H9 (cell line): ENCODE results near the gene AKAP12. TPM values are rescaled to one million over a fixed set of nuclear protein-coding genes. Genes with fewer than 3 reads are reported as not detected.

ENCODE experiments used
- DNase-seq: peaks from one replicate; pipeline ENCODE4 v3.0.0-alpha.2; 2017
- H2AFZ ChIP-seq: one replicate; pipeline ENCODE4 v1.6.1; 2013; ENCODE audit warnings: mild to moderate bottlenecking, low read length, control low read depth, moderate library complexity
- H2AK5ac ChIP-seq: 2 replicates; pipeline ENCODE4 v1.6.1; 2013; ENCODE audit warnings: low read length, control low read depth, mixed read lengths; ENCODE audit not compliant: insufficient read length
- H2BK120ac ChIP-seq: one replicate; pipeline ENCODE4 v1.6.1; 2013; ENCODE audit warnings: low read depth, mild to moderate bottlenecking, low read length, control low read depth, inconsistent platforms; ENCODE audit not compliant: poor library complexity, severe bottlenecking
- H2BK12ac ChIP-seq: 2 replicates; pipeline ENCODE4 v1.6.1; 2013; ENCODE audit warnings: low read length, control low read depth, mixed read lengths, low read depth; ENCODE audit not compliant: insufficient read length
- H2BK15ac ChIP-seq: 2 replicates; pipeline ENCODE4 v1.6.1; 2013; ENCODE audit warnings: low read depth, low read length, control low read depth
- H2BK20ac ChIP-seq: one replicate; pipeline ENCODE4 v1.6.1; 2013; ENCODE audit warnings: low read depth, mild to moderate bottlenecking, low read length, control low read depth, inconsistent platforms; ENCODE audit not compliant: poor library complexity, severe bottlenecking
- H2BK5ac ChIP-seq: 2 replicates; pipeline ENCODE4 v1.6.1; 2013; ENCODE audit warnings: low read length, control low read depth, mixed read lengths; ENCODE audit not compliant: insufficient read length
- H3K14ac ChIP-seq: 2 replicates; pipeline ENCODE4 v1.6.1; 2013; ENCODE audit warnings: low read length, control low read depth; ENCODE audit not compliant: insufficient read depth
- H3K18ac ChIP-seq: 2 replicates; pipeline ENCODE4 v1.6.1; 2013; ENCODE audit warnings: low read depth, mild to moderate bottlenecking, mixed read lengths, low read length, control low read depth; ENCODE audit not compliant: insufficient read length
- H3K23ac ChIP-seq: 2 replicates; pipeline ENCODE4 v1.6.1; 2013; ENCODE audit warnings: low read length, control low read depth, mixed read lengths, low read depth; ENCODE audit not compliant: insufficient read length
- H3K23me2 ChIP-seq: 2 replicates; pipeline ENCODE4 v1.6.1; 2013; ENCODE audit warnings: low read depth, mild to moderate bottlenecking, mixed read lengths, low read length, control low read depth; ENCODE audit not compliant: insufficient read length, poor library complexity, severe bottlenecking
- H3K27ac ChIP-seq: 2 replicates; pipeline ENCODE4 v1.5.1; 2013; ENCODE audit warnings: low read length, control low read depth, mixed read lengths, low read depth; ENCODE audit not compliant: insufficient read length
- H3K27me3 ChIP-seq: 2 replicates; pipeline ENCODE4 v1.6.1; 2013; ENCODE audit warnings: low read length, control low read depth, inconsistent platforms; ENCODE audit not compliant: insufficient read depth
- H3K4ac ChIP-seq: 2 replicates; pipeline ENCODE4 v1.6.1; 2013; ENCODE audit warnings: low read depth, mild to moderate bottlenecking, control low read depth, inconsistent platforms, low read length, moderate library complexity
- H3K4me1 ChIP-seq: 2 replicates; pipeline ENCODE4 v1.6.1; 2013; ENCODE audit warnings: low read length, control low read depth, inconsistent platforms; ENCODE audit not compliant: insufficient read depth
- H3K4me2 ChIP-seq: 2 replicates; pipeline ENCODE4 v1.6.1; 2013; ENCODE audit warnings: low read length, control low read depth, mixed read lengths; ENCODE audit not compliant: insufficient read length, insufficient read depth
- H3K56ac ChIP-seq: 2 replicates; pipeline ENCODE4 v1.6.1; 2013; ENCODE audit warnings: low read depth, mild to moderate bottlenecking, mixed read lengths, low read length, control low read depth; ENCODE audit not compliant: insufficient read length
- H3K79me1 ChIP-seq: 2 replicates; pipeline ENCODE4 v1.6.1; 2013; ENCODE audit warnings: low read depth, mild to moderate bottlenecking, moderate library complexity, low read length, control low read depth, inconsistent platforms; ENCODE audit not compliant: insufficient read depth, poor library complexity, severe bottlenecking
- H3K79me2 ChIP-seq: 2 replicates; pipeline ENCODE4 v1.6.1; 2013; ENCODE audit warnings: low read length, control low read depth, inconsistent platforms; ENCODE audit not compliant: insufficient read depth
- H3K9ac ChIP-seq: 2 replicates; pipeline ENCODE4 v1.6.1; 2013; ENCODE audit warnings: low read length, control low read depth, mixed read lengths; ENCODE audit not compliant: insufficient read length; ENCODE audit errors: extremely low read depth
- H3K9me3 ChIP-seq: one replicate; pipeline ENCODE4 v1.6.1; 2013; ENCODE audit warnings: low read depth, low read length, inconsistent platforms; ENCODE audit not compliant: control insufficient read depth
- H3T11ph ChIP-seq: one replicate; pipeline ENCODE4 v1.6.1; 2013; ENCODE audit warnings: mild to moderate bottlenecking, low read length, control low read depth, inconsistent platforms
- H4K20me1 ChIP-seq: one replicate; pipeline ENCODE4 v1.6.1; 2013; ENCODE audit not compliant: control insufficient read depth, insufficient read length, insufficient read depth
- H4K5ac ChIP-seq: 2 replicates; pipeline ENCODE4 v1.6.1; 2013; ENCODE audit warnings: low read depth, mild to moderate bottlenecking, mixed read lengths, low read length, control low read depth; ENCODE audit not compliant: insufficient read length
- H4K8ac ChIP-seq: replicated peaks from 2 replicates; pipeline ENCODE4 v1.6.1; 2013; ENCODE audit warnings: low read length, control low read depth, mixed read lengths, low read depth; ENCODE audit not compliant: insufficient read length
- H4K91ac ChIP-seq: 2 replicates; pipeline ENCODE4 v1.6.1; 2013; ENCODE audit warnings: low read depth, mild to moderate bottlenecking, moderate library complexity, mixed read lengths, low read length, control low read depth; ENCODE audit not compliant: insufficient read length
- H3K27ac Mint-ChIP-seq, 3 experiments: 2 replicates in 2 of 3; 3 replicates in 1 of 3; pipeline ENCODE4 v1.8.0; 2020 to 2021; ENCODE audit warnings: mixed read lengths in 3 of 3, mild to moderate bottlenecking in 1 of 3, moderate library complexity in 1 of 3
- H3K27me3 Mint-ChIP-seq: 2 replicates; pipeline ENCODE4 v1.8.0; 2021; ENCODE audit warnings: low read depth, mild to moderate bottlenecking, moderate library complexity, mixed read lengths
- H3K36me3 Mint-ChIP-seq, 3 experiments: 2 replicates in 2 of 3; 3 replicates in 1 of 3; pipeline ENCODE4 v1.8.0; 2020 to 2021; ENCODE audit warnings: low read depth in 3 of 3, mixed read lengths in 3 of 3; ENCODE audit not compliant: insufficient read depth in 1 of 3
- H3K4me1 Mint-ChIP-seq, 2 experiments: 2 replicates each; pipeline ENCODE4 v1.8.0; 2020; ENCODE audit warnings: mixed read lengths in 2 of 2
- H3K4me3 Mint-ChIP-seq, 2 experiments: 2 replicates in 1 of 2; 3 replicates in 1 of 2; pipeline ENCODE4 v1.8.0; 2020 to 2021; ENCODE audit warnings: mild to moderate bottlenecking in 2 of 2, mixed read lengths in 2 of 2, moderate library complexity in 1 of 2
- H3K9me3 Mint-ChIP-seq, 2 experiments: 2 replicates in 1 of 2; 3 replicates in 1 of 2; pipeline ENCODE4 v1.8.0; 2020; ENCODE audit warnings: mild to moderate bottlenecking in 2 of 2, mixed read lengths in 2 of 2, moderate library complexity in 1 of 2
- CTCF ChIP-seq: fragments of 200-600 bp; sonication (generic); conservative IDR thresholded peaks from 3 replicates; pipeline ENCODE4 v1.8.0; 2021; ENCODE audit warnings: antibody characterized with exemption, mild to moderate bottlenecking
- WGBS: extraction: QIAGEN DNeasy Blood & Tissue Kit; methylation state at CpG from one replicate; pipeline ENCODE4 v1.1.7; 2013; ENCODE audit warnings: missing lambda C conversion rate, low lambda C conversion rate, mixed read lengths; ENCODE audit not compliant: insufficient read length; ENCODE audit errors: extremely low coverage; 5-methylcytosine and 5-hydroxymethylcytosine counted together
- total RNA-seq: library from RNA; stranded (reverse); gene quantifications from 2 replicates; pipeline ENCODE4 v1.2.1, GENCODE V29; 2021

AKAP12 gene
- total RNA-seq, 1 experiment from 2014 or later = 52.3 TPM

DNA sequence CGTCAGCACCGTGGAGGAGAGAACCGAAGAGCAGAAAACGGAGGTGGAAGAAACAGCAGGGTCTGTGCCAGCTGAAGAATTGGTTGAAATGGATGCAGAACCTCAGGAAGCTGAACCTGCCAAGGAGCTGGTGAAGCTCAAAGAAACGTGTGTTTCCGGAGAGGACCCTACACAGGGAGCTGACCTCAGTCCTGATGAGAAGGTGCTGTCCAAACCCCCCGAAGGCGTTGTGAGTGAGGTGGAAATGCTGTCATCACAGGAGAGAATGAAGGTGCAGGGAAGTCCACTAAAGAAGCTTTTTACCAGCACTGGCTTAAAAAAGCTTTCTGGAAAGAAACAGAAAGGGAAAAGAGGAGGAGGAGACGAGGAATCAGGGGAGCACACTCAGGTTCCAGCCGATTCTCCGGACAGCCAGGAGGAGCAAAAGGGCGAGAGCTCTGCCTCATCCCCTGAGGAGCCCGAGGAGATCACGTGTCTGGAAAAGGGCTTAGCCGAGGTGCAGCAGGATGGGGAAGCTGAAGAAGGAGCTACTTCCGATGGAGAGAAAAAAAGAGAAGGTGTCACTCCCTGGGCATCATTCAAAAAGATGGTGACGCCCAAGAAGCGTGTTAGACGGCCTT lies 110.0 kb downstream of the AKAP12 start:
- no peak overlapping the region for H3K4ac ChIP-seq
- H3K79me2 ChIP-seq = no peaks in the 10 kb centered on the region
- H4K20me1 ChIP-seq = no peaks in the 10 kb centered on the region
- H2BK20ac ChIP-seq = no peak overlapping the region
- H2BK120ac ChIP-seq = no peak overlapping the region
- H3K14ac ChIP-seq = no peak overlapping the region
- no peak for TF ChIP-seq CTCF
- no peak overlapping the region for H4K8ac ChIP-seq
- no peak overlapping the region for H3K56ac ChIP-seq
- H3K79me1 ChIP-seq = no peaks in the 10 kb centered on the region
- H3K4me1 ChIP-seq = no peaks in the 10 kb centered on the region
- H3K23me2 ChIP-seq = no peaks in the 10 kb centered on the region
- Mint-ChIP-seq H3K9me3 (no peaks in the 10 kb centered on the region), H3K36me3 (peaks cover 7 to 21% (median 19%) of the 10 kb centered on the region in 3 experiments; a peak in 5 of 7 replicates), H3K4me3 (no peak overlapping the region), H3K4me1 (no peaks in the 10 kb centered on the region), H3K27ac (no peak overlapping the region; a peak in 1 of 7 replicates), H3K27me3 (no peaks in the 10 kb centered on the region)
- DNase-seq = no peak
- no peak overlapping the region for H2BK15ac ChIP-seq
- H3K27ac ChIP-seq = no peak overlapping the region
- no peak overlapping the region for H2BK5ac ChIP-seq
- no peak overlapping the region for H3T11ph ChIP-seq
- H3K9ac ChIP-seq = no peak overlapping the region
- no peak overlapping the region for H3K23ac ChIP-seq
- H3K27me3 ChIP-seq = no peaks in the 10 kb centered on the region
- H4K91ac ChIP-seq = no peak overlapping the region
- H3K18ac ChIP-seq = no peak overlapping the region
- H2BK12ac ChIP-seq = no peak overlapping the region
- H3K9me3 ChIP-seq = no peaks in the 10 kb centered on the region
- no peak overlapping the region for H3K4me2 ChIP-seq
- no peak overlapping the region for H2AFZ ChIP-seq
- WGBS = no CpG with 5 or more reads among the region's 19 CpGs
- H4K5ac ChIP-seq = no peak overlapping the region
- H2AK5ac ChIP-seq = no peak overlapping the region
